Body of pancreas (tissue), 4 donors: ENCODE measurements around the gene HSD17B14.

ENCODE experiments used
- POLR2A ChIP-seq, 3 donors: fragments of 450-650 bp; IDR thresholded peaks; one replicate each; pipeline ENCODE4 v1.6.1; 2016; ENCODE audit warnings: antibody characterized with exemption in 3 of 3, mild to moderate bottlenecking in 2 of 3
- TF ChIP-seq, protein P1 (sequence below), 7 experiments: fragments of 450-650 bp in 4 of 7; fragments of 200-600 bp in 3 of 7; sonication (generic) in 3 of 7; IDR thresholded peaks; one replicate each; pipeline ENCODE4 v1.5.1; 2016 to 2019; ENCODE audit warnings: antibody characterized with exemption in 7 of 7

DNA sequence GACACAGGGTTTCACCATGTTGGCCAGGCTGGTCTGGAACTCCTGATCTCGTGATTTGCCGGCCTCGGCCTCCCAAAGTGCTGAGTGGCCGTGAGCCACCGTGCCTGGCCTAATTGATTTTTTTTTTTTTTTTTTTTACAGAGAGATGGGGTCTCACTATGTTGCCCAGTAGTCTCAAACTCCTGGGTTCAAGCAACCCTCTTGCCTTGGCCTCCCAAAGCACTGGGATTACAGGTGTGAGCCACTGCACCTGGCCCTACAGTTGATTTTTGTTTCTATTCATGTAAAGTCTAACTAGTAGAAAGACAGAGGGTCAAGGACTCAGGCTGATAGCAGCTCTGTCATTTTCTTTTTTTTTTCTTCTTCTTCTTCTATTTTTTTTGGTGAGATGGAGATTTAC lies 59.2 kb downstream of the HSD17B14 start:
- TF ChIP-seq, protein P1, sequence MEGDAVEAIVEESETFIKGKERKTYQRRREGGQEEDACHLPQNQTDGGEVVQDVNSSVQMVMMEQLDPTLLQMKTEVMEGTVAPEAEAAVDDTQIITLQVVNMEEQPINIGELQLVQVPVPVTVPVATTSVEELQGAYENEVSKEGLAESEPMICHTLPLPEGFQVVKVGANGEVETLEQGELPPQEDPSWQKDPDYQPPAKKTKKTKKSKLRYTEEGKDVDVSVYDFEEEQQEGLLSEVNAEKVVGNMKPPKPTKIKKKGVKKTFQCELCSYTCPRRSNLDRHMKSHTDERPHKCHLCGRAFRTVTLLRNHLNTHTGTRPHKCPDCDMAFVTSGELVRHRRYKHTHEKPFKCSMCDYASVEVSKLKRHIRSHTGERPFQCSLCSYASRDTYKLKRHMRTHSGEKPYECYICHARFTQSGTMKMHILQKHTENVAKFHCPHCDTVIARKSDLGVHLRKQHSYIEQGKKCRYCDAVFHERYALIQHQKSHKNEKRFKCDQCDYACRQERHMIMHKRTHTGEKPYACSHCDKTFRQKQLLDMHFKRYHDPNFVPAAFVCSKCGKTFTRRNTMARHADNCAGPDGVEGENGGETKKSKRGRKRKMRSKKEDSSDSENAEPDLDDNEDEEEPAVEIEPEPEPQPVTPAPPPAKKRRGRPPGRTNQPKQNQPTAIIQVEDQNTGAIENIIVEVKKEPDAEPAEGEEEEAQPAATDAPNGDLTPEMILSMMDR (IDR thresholded peaks at IDR 0.05), result no peak
- TF ChIP-seq POLR2A (IDR thresholded peaks at IDR 0.05), result no peak
